Peyer's patch (tissue), 4 donors: ENCODE data around the gene DUS2. TPM values are rescaled to one million over a fixed set of nuclear protein-coding genes. Genes with fewer than 3 reads are reported as not detected.
"Not testable (repeated sequence)": the region's sequence is repeated elsewhere in the genome, so short reads cannot be mapped to it uniquely, and the experiment has no call there.

ENCODE experiments used
- DNase-seq, 3 donors: peaks; one replicate each; pipeline ENCODE4 v3.0.0-alpha.2; 2017 to 2019
- H3K27ac ChIP-seq, 4 donors: fragments of 200-600 bp; sonication (generic); one replicate each; pipeline ENCODE4 v1.5.1; 2016 to 2019
- H3K27me3 ChIP-seq, 2 donors: fragments of 200-600 bp; sonication (generic); one replicate each; pipeline ENCODE4 v1.5.1; 2019
- H3K36me3 ChIP-seq, 3 donors: fragments of 200-600 bp; sonication (generic); one replicate each; pipeline ENCODE4 v1.5.1; 2016 to 2019
- H3K4me1 ChIP-seq, 4 donors: fragments of 200-600 bp; sonication (generic); one replicate each; pipeline ENCODE4 v1.5.1; 2016 to 2019
- H3K4me3 ChIP-seq, 4 donors: fragments of 200-600 bp; sonication (generic); 1 replicate in 3 of 4; 2 replicates in 1 of 4; pipeline ENCODE4 v1.5.1; 2016 to 2019; ENCODE audit warnings: mild to moderate bottlenecking in 1 of 4
- H3K9me3 ChIP-seq, 4 donors: fragments of 200-600 bp; sonication (generic); one replicate each; pipeline ENCODE4 v1.5.1; 2016 to 2019; ENCODE audit warnings: mild to moderate bottlenecking in 1 of 4
- POLR2A ChIP-seq, 2 donors: fragments of 450-650 bp; IDR thresholded peaks; one replicate each; pipeline ENCODE4 v1.5.1; 2017; ENCODE audit warnings: antibody characterized with exemption in 2 of 2, mild to moderate bottlenecking in 2 of 2, moderate library complexity in 2 of 2
- total RNA-seq, 4 donors: library from RNA; depleted of rRNA; stranded (reverse); fragments of >200 nt; gene quantifications; one replicate each; pipeline ENCODE4 v1.1.0, GENCODE V29; 2016
- TF ChIP-seq, protein P1 (sequence below), 6 experiments: fragments of 450-650 bp in 4 of 6; fragments of 200-600 bp in 2 of 6; sonication (generic) in 1 of 6; IDR thresholded peaks; one replicate each; pipeline ENCODE4 v1.5.1; 2017 to 2019; ENCODE audit warnings: antibody characterized with exemption in 6 of 6, mild to moderate bottlenecking in 3 of 6, moderate library complexity in 1 of 6

Gene DUS2
- total RNA-seq, 4 donors from 2014 or later: 15.3 to 38.8 (median 21.2) TPM

DNA sequence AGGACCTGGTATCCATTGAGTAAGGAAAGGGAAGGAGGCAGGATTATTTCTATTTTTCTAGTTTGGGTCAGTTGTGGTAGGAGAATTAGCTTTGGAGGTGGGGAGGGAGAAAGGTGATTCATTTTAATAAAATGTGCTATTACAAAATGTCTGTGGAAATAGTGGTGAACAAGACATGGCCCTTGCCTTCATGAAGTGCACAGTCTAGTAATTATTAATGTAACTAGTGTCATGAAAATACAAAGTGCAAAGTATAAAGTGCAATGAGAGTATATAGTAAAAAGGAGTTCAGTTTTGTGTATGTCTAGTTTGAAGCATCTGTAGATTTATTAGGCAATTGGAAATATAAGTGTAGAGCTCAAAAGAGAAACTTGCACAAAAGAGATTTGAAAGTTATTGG, 74.0 kb downstream of the DUS2 start:
- H3K27me3 ChIP-seq: no peaks in the 10 kb centered on the region
- peak overlapping the region in 2 of 4 donors; percentile 55 to 66 for H3K27ac ChIP-seq
- H3K4me3 ChIP-seq: peak overlapping the region in 1 of 4 donors; percentile 8
- H3K9me3 ChIP-seq: no peaks in the 10 kb centered on the region
- H3K4me1 ChIP-seq: peaks cover 0 to 40% (median 3%) of the 10 kb centered on the region in 4 donors
- TF ChIP-seq POLR2A (IDR thresholded peaks at IDR 0.05): no peak
- TF ChIP-seq, protein P1, sequence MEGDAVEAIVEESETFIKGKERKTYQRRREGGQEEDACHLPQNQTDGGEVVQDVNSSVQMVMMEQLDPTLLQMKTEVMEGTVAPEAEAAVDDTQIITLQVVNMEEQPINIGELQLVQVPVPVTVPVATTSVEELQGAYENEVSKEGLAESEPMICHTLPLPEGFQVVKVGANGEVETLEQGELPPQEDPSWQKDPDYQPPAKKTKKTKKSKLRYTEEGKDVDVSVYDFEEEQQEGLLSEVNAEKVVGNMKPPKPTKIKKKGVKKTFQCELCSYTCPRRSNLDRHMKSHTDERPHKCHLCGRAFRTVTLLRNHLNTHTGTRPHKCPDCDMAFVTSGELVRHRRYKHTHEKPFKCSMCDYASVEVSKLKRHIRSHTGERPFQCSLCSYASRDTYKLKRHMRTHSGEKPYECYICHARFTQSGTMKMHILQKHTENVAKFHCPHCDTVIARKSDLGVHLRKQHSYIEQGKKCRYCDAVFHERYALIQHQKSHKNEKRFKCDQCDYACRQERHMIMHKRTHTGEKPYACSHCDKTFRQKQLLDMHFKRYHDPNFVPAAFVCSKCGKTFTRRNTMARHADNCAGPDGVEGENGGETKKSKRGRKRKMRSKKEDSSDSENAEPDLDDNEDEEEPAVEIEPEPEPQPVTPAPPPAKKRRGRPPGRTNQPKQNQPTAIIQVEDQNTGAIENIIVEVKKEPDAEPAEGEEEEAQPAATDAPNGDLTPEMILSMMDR (IDR thresholded peaks at IDR 0.05): no peak
- DNase-seq: no peak
- H3K36me3 ChIP-seq: no peaks in the 10 kb centered on the region

- DNase-seq: no peak
- H3K4me3 ChIP-seq: peak overlapping the region in 1 of 4 donors; percentile 8
- no peaks in the 10 kb centered on the region for H3K27me3 ChIP-seq
- peaks cover 0 to 36% (median 3%) of the 10 kb centered on the region in 4 donors for H3K4me1 ChIP-seq
- H3K9me3 ChIP-seq: no peaks in the 10 kb centered on the region
- no peaks in the 10 kb centered on the region for H3K36me3 ChIP-seq
- peak overlapping the region in 1 of 4 donors; percentile 66 for H3K27ac ChIP-seq
- TF ChIP-seq, protein P1 (IDR thresholded peaks at IDR 0.05): no peak
- TF ChIP-seq POLR2A (IDR thresholded peaks at IDR 0.05): no peak
Observed at GRCh38 chr16:68097895-68098294, 74.8 kb downstream of the DUS2 start.

DNA sequence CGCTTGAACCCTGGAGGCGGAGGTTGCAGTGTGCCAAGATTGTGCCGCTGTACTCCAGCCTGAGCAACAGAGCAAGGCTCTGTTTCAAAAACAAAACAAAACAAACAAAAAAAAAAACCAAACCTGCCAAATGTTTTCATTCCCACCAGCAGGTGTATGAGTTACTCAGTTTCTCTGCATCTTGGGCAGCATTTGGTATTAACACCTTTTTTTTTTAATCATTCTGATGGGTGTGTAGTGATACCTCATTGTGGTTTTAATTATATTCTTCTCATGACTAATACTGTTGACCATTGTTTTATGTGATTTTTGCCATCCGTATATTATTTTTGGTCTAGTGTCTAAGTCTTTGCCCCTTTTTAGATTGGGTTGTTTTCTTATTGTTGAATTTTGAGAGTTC, 77.4 kb downstream of the DUS2 start:
- Histone ChIP-seq H3K9me3 (no peaks in the 10 kb centered on the region), H3K36me3 (no peaks in the 10 kb centered on the region), H3K27me3 (no peaks in the 10 kb centered on the region), H3K27ac (no peak overlapping the region), H3K4me1 (peaks cover 0 to 16% (median 1%) of the 10 kb centered on the region in 4 donors), H3K4me3 (no peak overlapping the region)
- TF ChIP-seq, protein P1 (IDR thresholded peaks at IDR 0.05): no peak
- no peak for TF ChIP-seq POLR2A (IDR thresholded peaks at IDR 0.05)
- DNase-seq: no peak

DNA sequence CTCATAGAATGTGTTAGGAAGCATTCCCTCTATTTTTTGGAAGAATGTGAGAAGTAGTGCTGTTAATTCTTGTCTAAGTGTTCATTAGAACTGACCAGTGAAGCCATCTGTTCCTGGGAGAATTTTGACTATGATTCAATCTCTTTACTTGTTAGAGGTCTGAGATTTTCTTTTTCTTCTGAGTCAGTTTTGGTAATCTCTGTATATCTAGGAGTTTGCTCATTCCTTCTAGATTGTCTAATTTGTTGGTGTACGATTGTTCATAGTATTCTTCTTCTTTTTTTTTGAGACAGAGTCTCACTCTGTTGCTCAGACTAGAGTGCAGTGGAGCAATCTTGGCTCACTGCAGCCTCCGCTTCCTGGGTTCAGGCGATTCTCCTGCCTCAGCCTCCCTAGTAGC, 82.5 kb downstream of the DUS2 start:
- H3K27me3 ChIP-seq: no peaks in the 10 kb centered on the region
- peaks cover 0 to 10% (median 1%) of the 10 kb centered on the region in 4 donors for H3K4me1 ChIP-seq
- H3K9me3 ChIP-seq: no peaks in the 10 kb centered on the region
- H3K27ac ChIP-seq: no peak overlapping the region
- no peak overlapping the region for H3K4me3 ChIP-seq
- TF ChIP-seq, protein P1 (IDR thresholded peaks at IDR 0.05): no peak
- TF ChIP-seq POLR2A (IDR thresholded peaks at IDR 0.05): no peak
- H3K36me3 ChIP-seq: no peaks in the 10 kb centered on the region
- no peak for DNase-seq

GRCh38 chr16:68107230-68107928, 84.3 kb downstream of the DUS2 start:
- not testable (repeated sequence) for DNase-seq, H3K27me3 ChIP-seq, H3K4me3 ChIP-seq, H3K27ac ChIP-seq, H3K36me3 ChIP-seq, H3K9me3 ChIP-seq
- H3K4me1 ChIP-seq: peaks cover 0 to 10% (median 1%) of the 10 kb centered on the region in 4 donors

- H3K4me3 ChIP-seq, DNase-seq, H3K27ac ChIP-seq, H3K9me3 ChIP-seq, H3K27me3 ChIP-seq, H3K36me3 ChIP-seq: not testable (repeated sequence)
- peaks cover 0 to 10% (median 5%) of the 10 kb centered on the region in 4 donors for H3K4me1 ChIP-seq
Observed at GRCh38 chr16:68109156-68109555, 86.1 kb downstream of the DUS2 start.

DNA sequence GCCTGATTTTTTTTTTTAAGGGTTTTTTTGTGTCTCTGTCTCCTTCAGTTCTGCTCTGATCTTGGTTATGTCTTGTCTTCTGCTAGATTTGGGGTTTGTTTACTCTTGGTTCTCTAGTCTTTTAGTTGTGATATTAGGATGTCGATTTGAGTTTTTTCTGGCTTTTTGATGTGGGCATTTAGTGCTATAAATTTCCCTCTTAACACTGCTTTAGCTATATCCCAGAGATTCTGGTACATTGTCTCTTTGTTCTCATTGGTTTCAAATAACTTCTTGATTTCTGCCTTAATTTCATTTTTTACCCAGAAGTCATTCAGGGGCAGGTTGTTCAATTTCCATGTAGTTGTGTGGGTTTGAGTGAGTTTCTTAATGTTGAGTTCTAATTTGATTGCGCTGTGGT, 87.5 kb downstream of the DUS2 start:
- not testable (repeated sequence) for H3K27ac ChIP-seq, H3K27me3 ChIP-seq

More for the DNA sequence above, 87.5 kb downstream of the DUS2 start:
- not testable (repeated sequence) for DNase-seq, H3K4me3 ChIP-seq, H3K9me3 ChIP-seq, H3K36me3 ChIP-seq
- H3K4me1 ChIP-seq: peaks cover 0 to 10% (median 5%) of the 10 kb centered on the region in 4 donors
